Adrenal gland (tissue), 12 donors: Measurements from ENCODE around the gene TLE6. TPM values are rescaled to one million over a fixed set of nuclear protein-coding genes. Genes with fewer than 3 reads are reported as not detected.
A peak's percentile ranks its signal among the peaks of the same experiment; 100 is the strongest.

Source experiments
- DNase-seq, 7 donors: peaks; one replicate each; pipeline ENCODE4 v3.0.0-alpha.2; 2019 to 2020
- H3K27ac ChIP-seq, 5 donors: fragments of 200-600 bp; sonication (generic) in 4 of 5; 1 replicate in 3 of 5; 2 replicates in 2 of 5; pipeline versions ENCODE4 v1.5.1 to v1.8.0; 2016 to 2020; ENCODE audit warnings: mild to moderate bottlenecking in 1 of 5
- H3K27me3 ChIP-seq: fragments of 200-600 bp; 2 replicates; pipeline ENCODE4 v1.8.0; 2021
- H3K36me3 ChIP-seq, 2 donors: fragments of 200-600 bp; replicated peaks in 1 of 2; 1 replicate in 1 of 2; 2 replicates in 1 of 2; pipeline versions ENCODE4 v1.5.1 to v1.8.0; 2018 to 2022
- H3K4me1 ChIP-seq, 2 donors: fragments of 200-600 bp; replicated peaks in 1 of 2; 1 replicate in 1 of 2; 2 replicates in 1 of 2; pipeline versions ENCODE4 v1.5.1 to v1.8.0; 2018 to 2021
- H3K4me3 ChIP-seq, 4 donors: fragments of 200-600 bp; sonication (generic) in 3 of 4; one replicate each; pipeline ENCODE4 v1.5.1; 2016 to 2018
- H3K9me3 ChIP-seq, 3 donors: fragments of 200-600 bp; sonication (generic) in 1 of 3; replicated peaks in 1 of 3; 1 replicate in 2 of 3; 2 replicates in 1 of 3; pipeline versions ENCODE4 v1.5.1 to v1.8.0; 2016 to 2021
- CTCF ChIP-seq, 6 experiments: fragments of 450-650 bp in 4 of 6; fragments of 200-600 bp in 2 of 6; sonication (generic) in 1 of 6; IDR thresholded peaks; 1 replicate in 5 of 6; 2 replicates in 1 of 6; pipeline versions ENCODE4 v1.5.1 to v1.8.0; 2016 to 2021; ENCODE audit warnings: antibody characterized with exemption in 6 of 6, mild to moderate bottlenecking in 2 of 6, moderate library complexity in 1 of 6
- POLR2A ChIP-seq, 2 donors: fragments of 450-650 bp; IDR thresholded peaks; one replicate each; pipeline ENCODE4 v1.6.1; 2017; ENCODE audit warnings: antibody characterized with exemption in 2 of 2, mild to moderate bottlenecking in 2 of 2, moderate library complexity in 1 of 2
- WGBS, 4 donors: extraction: QIAGEN DNeasy Blood & Tissue Kit in 2 of 4; methylation state at CpG; one replicate each; pipeline versions ENCODE4 v1.1.5 to v1.1.7; 2013 to 2017; 5-methylcytosine and 5-hydroxymethylcytosine counted together
- intact Hi-C, 2 donors: fragments of 100-400 bp; cut with DNase I; formaldehyde crosslinking; loops; one replicate each; pipeline versions ENCODE4 v1.14.1 to v1.15.0; 2022 to 2023
- polyA plus RNA-seq, 3 donors: library from polyadenylated mRNA; stranded (reverse); fragments of 200-250 nt in 2 of 3; fragments of 350-450 nt in 1 of 3; fragmentation: Illumina TruSeq in 1 of 3; extraction: RNeasy Lipid Tissue Mini Kit (QIAGEN cat#74804) in 1 of 3; gene quantifications; one replicate each; pipeline ENCODE4 v1.2.3, GENCODE V29; 2013 to 2014
- total RNA-seq, 9 donors: library from RNA; depleted of rRNA in 4 of 9; stranded (reverse); fragments of >200 nt in 4 of 9; fragments of 120-200 nt in 1 of 9; fragmentation: NEBNext Ultra II Directional in 1 of 9; extraction: Animal tissue kit (Norgen Biotek cat#: 25700) in 1 of 9; gene quantifications; one replicate each; pipeline versions ENCODE4 v1.1.0 to v1.2.4, GENCODE V29; 2013 to 2023
- donor health status: healthy with polysubstance abuse.
- donor health status: Bipolar disorder and iron deficiency.
- donor health status: DM: yes; HTN: yes; CAD: no.
- donor health status: DM: no; HTN: no; CAD: no.
- donor health status: DM: no; HTN: no; CAD: no.
- donor health status: DM: yes; HTN: yes; CAD: no.

The TLE6 gene
- total and polyA plus RNA-seq, 12 donors: 0.48 to 13.9 (median 2.0) TPM

GRCh38 chr19:3025549-3025886 lies 48.2 kb downstream of the TLE6 start:
- TF ChIP-seq POLR2A (IDR thresholded peaks at IDR 0.05) (no peak), CTCF (IDR thresholded peaks at IDR 0.05) (no peak)
- Histone ChIP-seq H3K4me3 (no peak overlapping the region), H3K4me1 (peaks cover 4% of the 10 kb centered on the region in 2 donors), H3K27ac (no peak overlapping the region), H3K9me3 (no peaks in the 10 kb centered on the region), H3K27me3 (no peaks in the 10 kb centered on the region), H3K36me3 (no peaks in the 10 kb centered on the region)
- no peak for DNase-seq
- WGBS, 4 donors: 73 to 88% (median 81%) methylated on average over 7 to 9 of the region's 9 CpGs
- intact Hi-C loops: loop anchor here in 1 of 2 donors (5.0 kb wide), 1 partner anchor 38 kb away; no protein-coding TSS in a partner anchor

- Histone ChIP-seq H3K4me3 (no peak overlapping the region), H3K9me3 (no peaks in the 10 kb centered on the region), H3K27ac (no peak overlapping the region), H3K36me3 (no peaks in the 10 kb centered on the region), H3K27me3 (no peaks in the 10 kb centered on the region), H3K4me1 (peaks cover 4% of the 10 kb centered on the region in 2 donors)
- 83 to 100% (median 98%) methylated on average over 1 of the region's 1 CpG for WGBS, 4 donors
- no peak for TF ChIP-seq CTCF (IDR thresholded peaks at IDR 0.05)
- no peak for TF ChIP-seq POLR2A (IDR thresholded peaks at IDR 0.05)
- no peak for DNase-seq
- intact Hi-C loops: loop anchor here in 1 of 2 donors (5.0 kb wide), 1 partner anchor 39 kb away; no protein-coding TSS in a partner anchor
Observed at GRCh38 chr19:3026768-3027167, 49.4 kb downstream of the TLE6 start.

- intact Hi-C loops: loop anchor here in 1 of 2 donors (5.0 kb wide), 1 partner anchor 40 kb away; no protein-coding TSS in a partner anchor
- peak overlapping the region in 1 of 5 donors; percentile 81 for H3K27ac ChIP-seq
- WGBS, 4 donors: 75 to 91% (median 83%) methylated on average over 2 of the region's 2 CpGs; no CpG with 5 or more reads in 1 of the 4 donors
Observed at GRCh38 chr19:3027292-3027691, 49.9 kb downstream of the TLE6 start.

GRCh38 chr19:3027981-3028304 lies 50.6 kb downstream of the TLE6 start:
- DNase-seq: no peak

More at GRCh38 chr19:3027292-3027691, 49.9 kb downstream of the TLE6 start:
- H3K9me3 ChIP-seq: no peaks in the 10 kb centered on the region
- no peak for DNase-seq
- H3K4me1 ChIP-seq: peaks cover 4% of the 10 kb centered on the region in 2 donors
- no peaks in the 10 kb centered on the region for H3K36me3 ChIP-seq
- TF ChIP-seq CTCF (IDR thresholded peaks at IDR 0.05) (no peak), POLR2A (IDR thresholded peaks at IDR 0.05) (no peak)
- H3K27me3 ChIP-seq: no peaks in the 10 kb centered on the region
- H3K4me3 ChIP-seq: no peak overlapping the region

More at GRCh38 chr19:3027981-3028304, 50.6 kb downstream of the TLE6 start:
- WGBS, 4 donors: 62 to 79% (median 70%) methylated on average over 6 to 9 of the region's 9 CpGs
- no peaks in the 10 kb centered on the region for H3K27me3 ChIP-seq
- TF ChIP-seq CTCF (IDR thresholded peaks at IDR 0.05) (no peak), POLR2A (IDR thresholded peaks at IDR 0.05) (no peak)
- H3K4me3 ChIP-seq: peak overlapping the region in 1 of 4 donors; percentile 73
- H3K27ac ChIP-seq: peak overlapping the region in 2 of 5 donors; percentile 62 to 81
- H3K9me3 ChIP-seq: no peaks in the 10 kb centered on the region
- intact Hi-C loops: loop anchor here in 1 of 2 donors (5.0 kb wide), 1 partner anchor 41 kb away; no protein-coding TSS in a partner anchor
- H3K36me3 ChIP-seq: no peaks in the 10 kb centered on the region
- peaks cover 4% of the 10 kb centered on the region in 2 donors for H3K4me1 ChIP-seq
